Hepatocyte (in vitro differentiated cells): ENCODE data around the gene NHSL2. TPM values are rescaled to one million over a fixed set of nuclear protein-coding genes. Genes with fewer than 3 reads are reported as not detected.

Experiments
- DNase-seq: peaks from one replicate; pipeline ENCODE4 v3.0.0-alpha.2; 2016; ENCODE audit warnings: low spot score
- H2AFZ ChIP-seq: fragments of 200-600 bp; sonication (generic); 2 replicates; pipeline ENCODE4 v1.6.0; 2016; ENCODE audit warnings: antibody characterized with exemption, mild to moderate bottlenecking
- H3K27ac ChIP-seq: fragments of 200-600 bp; sonication (generic); 2 replicates; pipeline ENCODE4 v1.5.1; 2016; ENCODE audit warnings: mild to moderate bottlenecking
- H3K27me3 ChIP-seq: fragments of 200-600 bp; sonication (generic); 2 replicates; pipeline ENCODE4 v1.6.1; 2016
- H3K36me3 ChIP-seq: fragments of 200-600 bp; sonication (generic); replicated peaks from 2 replicates; pipeline ENCODE4 v1.5.1; 2016; ENCODE audit warnings: low read depth; ENCODE audit not compliant: insufficient read depth
- H3K4me1 ChIP-seq: fragments of 200-600 bp; sonication (generic); 2 replicates; pipeline ENCODE4 v1.5.1; 2016; ENCODE audit warnings: mild to moderate bottlenecking, moderate library complexity; ENCODE audit not compliant: insufficient read depth
- H3K4me2 ChIP-seq: fragments of 200-600 bp; sonication (generic); 2 replicates; pipeline ENCODE4 v1.6.0; 2016
- H3K4me3 ChIP-seq: fragments of 200-600 bp; sonication (generic); 2 replicates; pipeline ENCODE4 v1.5.1; 2016; ENCODE audit warnings: mild to moderate bottlenecking
- H3K79me2 ChIP-seq: fragments of 200-600 bp; sonication (generic); 2 replicates; pipeline ENCODE4 v1.6.0; 2017; ENCODE audit warnings: mild to moderate bottlenecking
- H3K9me2 ChIP-seq: fragments of 200-600 bp; sonication (generic); replicated peaks from 2 replicates; pipeline ENCODE4 v1.6.0; 2017; ENCODE audit warnings: mild to moderate bottlenecking; ENCODE audit not compliant: insufficient read depth
- H3K9me3 ChIP-seq: fragments of 200-600 bp; sonication (generic); 2 replicates; pipeline ENCODE4 v1.5.1; 2016; ENCODE audit warnings: low read depth, mild to moderate bottlenecking
- H4K20me1 ChIP-seq: fragments of 200-600 bp; sonication (generic); 2 replicates; pipeline ENCODE4 v1.6.0; 2016; ENCODE audit warnings: mild to moderate bottlenecking; ENCODE audit not compliant: insufficient read depth, poor library complexity, severe bottlenecking
- CTCF ChIP-seq: fragments of 200-600 bp; sonication (generic); IDR thresholded peaks from 2 replicates; pipeline ENCODE4 v1.5.1; 2016; ENCODE audit warnings: antibody characterized with exemption, mild to moderate bottlenecking; ENCODE audit not compliant: poor library complexity
- EZH2 ChIP-seq: fragments of 200-600 bp; sonication (generic); IDR thresholded peaks from 2 replicates; pipeline ENCODE4 v1.6.1; 2016; ENCODE audit warnings: antibody characterized with exemption, mild to moderate bottlenecking, borderline replicate concordance
- EZH2phosphoT487 ChIP-seq: fragments of 200-600 bp; sonication (generic); IDR thresholded peaks from one replicate; pipeline ENCODE4 v1.6.1; 2018; ENCODE audit warnings: antibody characterized with exemption, mild to moderate bottlenecking, low read depth, moderate library complexity; ENCODE audit not compliant: unreplicated experiment, severe bottlenecking
- WGBS: methylation state at CpG from one replicate; pipeline ENCODE4 v1.1.6; 2016; ENCODE audit warnings: low lambda C conversion rate; ENCODE audit errors: missing lambda C conversion rate; 5-methylcytosine and 5-hydroxymethylcytosine counted together
- polyA plus RNA-seq: library from polyadenylated mRNA; unstranded; fragments of >200 nt; fragmentation: Nextera tagmentation; extraction: Ambion mirVana; gene quantifications from 2 replicates; pipeline ENCODE4 v1.2.1, GENCODE V29; 2016
- total RNA-seq: library from RNA; depleted of rRNA; stranded (reverse); fragments of >200 nt; gene quantifications from 2 replicates; pipeline ENCODE4 v1.2.3, GENCODE V29; 2014

NHSL2 gene
- total and polyA plus RNA-seq, 2 experiments from 2014 or later = 2.3 to 3.2 TPM

DNA sequence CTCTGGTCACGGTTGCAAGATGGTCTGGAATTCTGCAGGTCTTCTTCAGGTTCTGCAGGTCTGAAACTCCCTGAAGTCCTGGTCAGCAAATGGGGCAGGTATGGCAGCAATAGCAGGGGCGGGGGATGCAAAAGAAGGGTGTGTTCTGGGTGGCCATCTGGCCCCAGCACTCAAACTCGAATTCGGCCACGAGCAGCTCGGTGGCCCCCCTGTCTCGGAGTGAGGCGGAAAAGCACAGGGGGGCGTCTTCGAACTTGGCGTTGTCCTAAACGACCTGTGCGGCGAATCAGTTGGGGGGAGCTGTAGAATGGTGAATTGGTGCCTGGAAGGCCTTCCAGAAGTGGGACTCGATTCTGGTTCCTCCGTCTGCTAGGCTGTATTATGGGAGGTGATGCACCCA, 219.0 kb downstream of the NHSL2 start:
- Histone ChIP-seq H3K4me3 (no peak overlapping the region), H3K36me3 (no peaks in the 10 kb centered on the region), H3K27ac (no peak overlapping the region), H3K4me2 (no peak overlapping the region), H3K79me2 (no peaks in the 10 kb centered on the region), H2AFZ (no peak overlapping the region), H3K9me2 (no peaks in the 10 kb centered on the region), H3K4me1 (no peaks in the 10 kb centered on the region), H3K27me3 (no peaks in the 10 kb centered on the region), H4K20me1 (no peaks in the 10 kb centered on the region), H3K9me3 (no peaks in the 10 kb centered on the region)
- DNase-seq = no peak
- TF ChIP-seq EZH2 (no peak), EZH2phosphoT487 (no peak), CTCF (no peak)
- 89% methylated on average over 9 of the region's 16 CpGs for WGBS

DNA sequence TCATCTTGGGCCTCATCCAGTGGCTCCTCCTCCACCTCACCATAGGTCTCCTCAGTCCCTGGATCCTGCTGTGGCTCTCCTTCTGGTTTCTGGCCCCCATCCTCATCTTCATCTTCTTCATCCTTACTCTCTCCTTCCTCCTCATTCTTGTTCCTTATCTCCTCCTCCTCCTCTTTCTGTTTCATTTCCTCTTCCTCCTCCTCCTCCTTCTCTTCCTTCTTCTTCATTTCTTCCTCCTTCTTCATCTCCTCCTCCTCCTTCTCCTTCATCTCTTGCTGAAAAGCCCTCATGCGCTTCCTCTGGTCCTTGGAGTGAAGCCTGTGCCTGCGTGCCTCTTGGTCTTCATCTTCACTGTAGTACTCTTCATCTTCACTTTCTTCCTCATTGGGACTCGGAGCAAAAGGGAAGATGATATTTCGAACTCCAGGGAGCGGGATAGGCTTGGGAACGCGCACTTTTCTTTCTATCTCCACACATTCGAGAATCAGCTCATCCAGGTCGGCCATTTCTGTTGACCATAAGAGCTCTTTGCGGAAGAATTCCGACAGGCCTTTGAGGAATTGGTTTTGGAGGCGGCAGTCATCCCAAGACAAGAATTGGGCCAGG, 219.6 kb downstream of the NHSL2 start:
- TF ChIP-seq EZH2phosphoT487 (no peak), CTCF (no peak), EZH2 (no peak)
- Histone ChIP-seq H3K4me1 (no peaks in the 10 kb centered on the region), H2AFZ (no peak overlapping the region), H3K27ac (no peak overlapping the region), H4K20me1 (no peaks in the 10 kb centered on the region), H3K4me2 (peak overlapping the region; percentile 83), H3K4me3 (no peak overlapping the region), H3K9me2 (no peaks in the 10 kb centered on the region), H3K36me3 (no peaks in the 10 kb centered on the region), H3K9me3 (no peaks in the 10 kb centered on the region), H3K27me3 (no peaks in the 10 kb centered on the region), H3K79me2 (no peaks in the 10 kb centered on the region)
- WGBS = 88% methylated on average over 12 of the region's 12 CpGs
- no peak for DNase-seq

DNA sequence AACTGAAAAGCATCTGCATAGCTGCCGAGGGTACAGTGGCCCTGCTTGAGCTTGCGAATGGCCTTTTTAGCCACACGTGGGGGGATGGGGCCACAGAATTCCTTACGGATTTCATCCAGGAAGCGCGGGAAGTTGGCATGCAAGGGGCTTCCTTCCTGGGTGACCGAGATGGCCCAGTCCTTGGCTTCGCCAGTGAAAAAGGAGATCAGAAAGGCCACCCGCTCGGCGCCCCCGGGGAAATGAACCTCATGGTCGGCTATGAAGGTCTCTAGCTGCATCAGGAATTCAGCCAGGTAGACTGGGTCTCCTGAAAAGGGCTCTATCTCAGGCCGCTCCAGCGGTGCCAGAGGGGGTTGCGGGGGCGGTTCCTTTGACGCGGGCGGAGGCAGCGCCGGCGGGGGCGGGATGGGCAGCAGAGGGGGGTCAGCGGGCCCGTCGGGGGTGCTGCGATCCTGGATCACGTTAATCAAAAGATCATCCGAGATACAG, 220.2 kb downstream of the NHSL2 start:
- Histone ChIP-seq H3K4me3 (no peak overlapping the region), H4K20me1 (no peaks in the 10 kb centered on the region), H2AFZ (no peak overlapping the region), H3K9me2 (no peaks in the 10 kb centered on the region), H3K36me3 (no peaks in the 10 kb centered on the region), H3K4me2 (peak overlapping the region; percentile 83), H3K4me1 (no peaks in the 10 kb centered on the region), H3K9me3 (no peaks in the 10 kb centered on the region), H3K27ac (no peak overlapping the region), H3K79me2 (no peaks in the 10 kb centered on the region), H3K27me3 (no peaks in the 10 kb centered on the region)
- no peak for DNase-seq
- WGBS = 50% methylated on average over 24 of the region's 30 CpGs
- TF ChIP-seq EZH2 (no peak), CTCF (no peak), EZH2phosphoT487 (no peak)
